Keratinocyte (primary cell): ENCODE data around the gene TMEM45A. TPM values are rescaled to one million over a fixed set of nuclear protein-coding genes. Genes with fewer than 3 reads are reported as not detected.

Experiments used
- DNase-seq: peaks from one replicate; pipeline ENCODE4 v3.0.0-alpha.2; 2011; ENCODE audit warnings: low read depth, missing footprints, low spot score
- FAIRE-seq: peaks from 2 replicates; lab custom pipeline; 2011; peaks lifted over from hg19 to GRCh38; lab: Jason Lieb, UNC
- H2AFZ ChIP-seq: 2 replicates; pipeline ENCODE4 v1.6.0; 2012; ENCODE audit warnings: low read length, control low read depth, inconsistent platforms; ENCODE audit not compliant: control insufficient read depth
- H3K27ac ChIP-seq: 2 replicates; pipeline ENCODE4 v1.5.1; 2011; ENCODE audit warnings: low read length; ENCODE audit not compliant: control insufficient read depth, insufficient read depth
- H3K27me3 ChIP-seq: 3 replicates; pipeline ENCODE4 v1.6.0; 2011; ENCODE audit warnings: low read length; ENCODE audit not compliant: control insufficient read depth, insufficient read depth; ENCODE audit errors: extremely low read depth
- H3K36me3 ChIP-seq, 2 experiments: 2 replicates in 1 of 2; 3 replicates in 1 of 2; pipeline ENCODE4 v1.5.1; 2011; ENCODE audit warnings: low read length in 2 of 2, mild to moderate bottlenecking in 1 of 2; ENCODE audit not compliant: control insufficient read depth in 2 of 2, insufficient read depth in 2 of 2; ENCODE audit errors: extremely low read depth in 1 of 2
- H3K4me1 ChIP-seq: 3 replicates; pipeline ENCODE4 v1.5.1; 2011; ENCODE audit warnings: low read length; ENCODE audit not compliant: control insufficient read depth, insufficient read depth; ENCODE audit errors: extremely low read depth
- H3K4me2 ChIP-seq: 3 replicates; pipeline ENCODE4 v1.6.0; 2011; ENCODE audit warnings: low read depth, low read length; ENCODE audit not compliant: control insufficient read depth, insufficient read depth; ENCODE audit errors: extremely low read depth
- H3K4me3 ChIP-seq, 3 experiments: fragments of 200-600 bp in 1 of 3; sonication (generic) in 1 of 3; 2 replicates in 2 of 3; 3 replicates in 1 of 3; pipeline ENCODE4 v1.5.1; 2011 to 2016; ENCODE audit warnings: low read length in 3 of 3, mild to moderate bottlenecking in 3 of 3, control low read depth in 2 of 3, inconsistent platforms in 1 of 3, low read depth in 1 of 3, mixed read lengths in 1 of 3, mixed run types in 1 of 3, moderate library complexity in 1 of 3; ENCODE audit not compliant: control insufficient read depth in 2 of 3, insufficient read depth in 2 of 3; ENCODE audit errors: extremely low read depth in 1 of 3
- H3K79me2 ChIP-seq: 2 replicates; pipeline ENCODE4 v1.6.0; 2012; ENCODE audit warnings: low read length; ENCODE audit not compliant: control insufficient read depth, insufficient read depth
- H3K9ac ChIP-seq: 3 replicates; pipeline ENCODE4 v1.6.0; 2011; ENCODE audit warnings: low read length; ENCODE audit not compliant: control insufficient read depth, insufficient read depth; ENCODE audit errors: extremely low read depth
- H3K9me1 ChIP-seq: 3 replicates; pipeline ENCODE4 v1.6.0; 2011; ENCODE audit warnings: low read length; ENCODE audit not compliant: control insufficient read depth, insufficient read depth; ENCODE audit errors: extremely low read depth
- H3K9me3 ChIP-seq: 2 replicates; pipeline ENCODE4 v1.5.1; 2012; ENCODE audit warnings: low read depth, low read length; ENCODE audit not compliant: control insufficient read depth
- H4K20me1 ChIP-seq: 3 replicates; pipeline ENCODE4 v1.6.0; 2011; ENCODE audit warnings: low read length; ENCODE audit not compliant: control insufficient read depth, insufficient read depth; ENCODE audit errors: extremely low read depth
- EZH2 ChIP-seq: IDR thresholded peaks from one replicate; pipeline ENCODE4 v1.6.1; 2012; ENCODE audit warnings: inconsistent platforms, mild to moderate bottlenecking, low read length, moderate library complexity
- dilution Hi-C: fragments of 300-500 bp; cut with MboI; formaldehyde crosslinking; loops from one replicate; pipeline ENCODE4 v1.7.0; 2020; ENCODE audit warnings: low sequenced_read_pairs; ENCODE audit not compliant: extremely low pct_ligation_motif_present
- polyA plus RNA-seq, 5 experiments: library from polyadenylated mRNA; depleted of rRNA in 3 of 5; stranded (reverse) in 3 of 5; stranded (forward) in 1 of 5; unstranded in 1 of 5; fragments of >200 nt; gene quantifications; 1 replicate in 1 of 5; 2 replicates in 3 of 5; 3 replicates in 1 of 5; pipeline versions ENCODE4 v1.2.1 to v1.2.3, GENCODE V29; 2011 to 2012; ENCODE audit warnings: missing spikeins in 2 of 5, low read depth in 1 of 5, low replicate concordance in 1 of 5
- TF ChIP-seq, protein P1 (sequence below), 3 experiments: IDR thresholded peaks in 1 of 3; conservative IDR thresholded peaks in 1 of 3; optimal IDR thresholded peaks in 1 of 3; 2 replicates in 2 of 3; 3 replicates in 1 of 3; pipeline versions ENCODE3 to v1.5.1; 2011; ENCODE audit warnings: low read length in 3 of 3, mild to moderate bottlenecking in 3 of 3, moderate library complexity in 2 of 3, control low read depth in 1 of 3, inconsistent platforms in 1 of 3; ENCODE audit not compliant: insufficient read depth in 2 of 3; ENCODE audit errors: extremely low read depth in 1 of 3

Gene TMEM45A
- polyA plus RNA-seq, 1 donor (not counting 4 experiments of a cell fraction or from before 2014, with no cell fraction given): 57.2 TPM

DNA sequence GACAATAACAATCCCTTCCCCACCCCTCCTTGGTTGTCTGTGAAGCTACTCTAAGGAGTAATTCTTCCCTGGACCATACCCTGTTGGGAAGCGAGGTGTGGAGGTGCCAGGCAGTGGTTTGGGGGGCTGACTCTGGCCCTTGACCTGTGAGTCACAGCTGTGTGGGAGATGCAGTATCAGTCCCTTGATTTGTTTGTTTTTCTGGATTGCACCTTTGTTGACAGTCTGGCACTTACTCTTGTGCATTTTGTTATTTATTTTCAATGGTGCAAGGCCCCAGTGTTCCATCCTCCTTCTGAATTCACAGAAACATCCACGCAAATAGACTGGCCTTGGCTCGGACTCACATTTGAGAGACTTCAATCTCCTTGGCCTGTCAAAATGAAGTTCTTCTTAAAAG, 29.7 kb downstream of the TMEM45A start:
- FAIRE-seq (no peak), DNase-seq (no peak)
- H3K36me3 ChIP-seq: no peaks in the 10 kb centered on the region
- no peaks in the 10 kb centered on the region for H4K20me1 ChIP-seq
- dilution Hi-C loops: no loop called here
- H2AFZ ChIP-seq: no peak overlapping the region
- H3K4me3 ChIP-seq: no peak overlapping the region
- no peak overlapping the region for H3K27ac ChIP-seq
- H3K9ac ChIP-seq: no peak overlapping the region
- no peaks in the 10 kb centered on the region for H3K27me3 ChIP-seq
- no peaks in the 10 kb centered on the region for H3K9me1 ChIP-seq
- peaks cover 33% of the 10 kb centered on the region for H3K4me1 ChIP-seq
- no peaks in the 10 kb centered on the region for H3K9me3 ChIP-seq
- no peaks in the 10 kb centered on the region for H3K79me2 ChIP-seq
- H3K4me2 ChIP-seq: no peak overlapping the region
- no peak for TF ChIP-seq EZH2
- TF ChIP-seq, protein P1, sequence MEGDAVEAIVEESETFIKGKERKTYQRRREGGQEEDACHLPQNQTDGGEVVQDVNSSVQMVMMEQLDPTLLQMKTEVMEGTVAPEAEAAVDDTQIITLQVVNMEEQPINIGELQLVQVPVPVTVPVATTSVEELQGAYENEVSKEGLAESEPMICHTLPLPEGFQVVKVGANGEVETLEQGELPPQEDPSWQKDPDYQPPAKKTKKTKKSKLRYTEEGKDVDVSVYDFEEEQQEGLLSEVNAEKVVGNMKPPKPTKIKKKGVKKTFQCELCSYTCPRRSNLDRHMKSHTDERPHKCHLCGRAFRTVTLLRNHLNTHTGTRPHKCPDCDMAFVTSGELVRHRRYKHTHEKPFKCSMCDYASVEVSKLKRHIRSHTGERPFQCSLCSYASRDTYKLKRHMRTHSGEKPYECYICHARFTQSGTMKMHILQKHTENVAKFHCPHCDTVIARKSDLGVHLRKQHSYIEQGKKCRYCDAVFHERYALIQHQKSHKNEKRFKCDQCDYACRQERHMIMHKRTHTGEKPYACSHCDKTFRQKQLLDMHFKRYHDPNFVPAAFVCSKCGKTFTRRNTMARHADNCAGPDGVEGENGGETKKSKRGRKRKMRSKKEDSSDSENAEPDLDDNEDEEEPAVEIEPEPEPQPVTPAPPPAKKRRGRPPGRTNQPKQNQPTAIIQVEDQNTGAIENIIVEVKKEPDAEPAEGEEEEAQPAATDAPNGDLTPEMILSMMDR (optimal IDR thresholded peaks at IDR 0.05 in 1 of 3, IDR thresholded peaks at IDR 0.05 in 1 of 3, conservative IDR thresholded peaks at IDR 0.05 in 1 of 3; ENCODE audit: extremely low read depth in 1 of 3, insufficient read depth in 2 of 3, low read length in 3 of 3): no peak

DNA sequence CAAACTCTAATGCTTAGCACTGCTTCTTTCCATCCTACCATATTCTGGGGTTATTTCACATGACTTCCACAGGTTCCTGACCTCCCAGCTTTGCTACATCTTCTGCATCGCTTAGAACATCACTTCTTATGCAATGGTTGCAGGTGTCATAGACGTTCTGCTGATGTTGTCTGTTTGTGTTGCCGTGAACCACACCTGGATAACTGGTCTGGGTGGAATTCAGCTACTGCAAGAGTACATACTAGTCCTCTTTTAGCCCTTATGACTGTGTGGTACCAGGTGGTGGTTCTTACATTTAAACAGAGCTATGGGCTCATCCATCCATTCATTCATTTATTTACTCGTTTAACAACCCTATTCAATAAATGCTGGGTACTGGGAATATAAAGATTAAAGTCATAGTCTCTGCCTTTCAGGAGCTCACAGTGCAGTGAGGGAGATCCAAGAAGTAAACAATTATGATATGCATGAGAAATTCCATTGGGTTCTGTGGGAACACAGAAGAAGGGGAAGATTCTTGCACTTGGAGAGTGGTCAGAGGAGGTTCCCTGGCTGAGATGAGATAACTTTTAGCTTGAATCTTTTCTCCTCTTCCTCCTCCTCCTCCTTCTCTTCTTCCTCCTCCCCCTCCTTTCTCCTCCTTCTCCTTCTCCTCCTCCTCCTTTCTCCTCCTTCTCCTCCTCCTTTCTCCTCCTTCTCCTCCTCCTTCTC, 30.8 kb downstream of the TMEM45A start:
- no peaks in the 10 kb centered on the region for H3K9me1 ChIP-seq
- no peak overlapping the region for H2AFZ ChIP-seq
- H3K4me3 ChIP-seq: no peak overlapping the region
- no peaks in the 10 kb centered on the region for H3K9me3 ChIP-seq
- H3K79me2 ChIP-seq: no peaks in the 10 kb centered on the region
- dilution Hi-C loops: no loop called here
- FAIRE-seq (no peak), DNase-seq (no peak)
- H3K9ac ChIP-seq: no peak overlapping the region
- no peaks in the 10 kb centered on the region for H3K36me3 ChIP-seq
- peaks cover 35% of the 10 kb centered on the region for H3K4me1 ChIP-seq
- no peak overlapping the region for H3K4me2 ChIP-seq
- no peak for TF ChIP-seq EZH2
- TF ChIP-seq, protein P1 (optimal IDR thresholded peaks at IDR 0.05 in 1 of 3, IDR thresholded peaks at IDR 0.05 in 1 of 3, conservative IDR thresholded peaks at IDR 0.05 in 1 of 3; ENCODE audit: extremely low read depth in 1 of 3, insufficient read depth in 2 of 3, low read length in 3 of 3): no peak
- no peaks in the 10 kb centered on the region for H4K20me1 ChIP-seq
- no peak overlapping the region for H3K27ac ChIP-seq
- no peaks in the 10 kb centered on the region for H3K27me3 ChIP-seq
